Panc1 (cell line): ENCODE data around the gene SPEM1. TPM values are rescaled to one million over a fixed set of nuclear protein-coding genes. Genes with fewer than 3 reads are reported as not detected.

Experiments used
- ATAC-seq: fragments of 200-7000 bp; cut with Tn5 transposase; 2 replicates; pipeline ENCODE4 v1.9.1; 2020; ENCODE audit warnings: mild to moderate bottlenecking, moderate library complexity
- BruUV-seq: library from RNA; stranded (reverse); fragments of 400-500 nt; replicated peaks from 2 replicates; lab custom pipeline; 2021; lab: Mats Ljungman, UMichigan
- CTCF ChIA-PET: fragments of 300-600 bp; sonication (Branson Sonifier 250); formaldehyde crosslinking; loops from one replicate; lab custom pipeline; 2022; ENCODE audit warnings: antibody characterized with exemption; lab: Charles Lee
- POLR2A ChIA-PET: fragments of 300-600 bp; sonication (Branson Sonifier 250); formaldehyde crosslinking; loops from one replicate; lab custom pipeline; 2022; ENCODE audit warnings: antibody characterized with exemption; lab: Charles Lee
- DNase-seq: peaks from one replicate; pipeline ENCODE4 v3.0.0-alpha.2; 2010; ENCODE audit warnings: low read depth, low spot score
- H3K27ac ChIP-seq: 2 replicates; pipeline ENCODE4 v1.5.1; 2011; ENCODE audit warnings: mild to moderate bottlenecking, low read length, inconsistent platforms
- H3K27me3 ChIP-seq: fragments of 200-500 bp; sonication (Bioruptor generic); 2 replicates; pipeline ENCODE4 v1.6.0; 2014; ENCODE audit warnings: low read length, inconsistent platforms; ENCODE audit not compliant: control insufficient read depth, insufficient read depth
- H3K36me3 ChIP-seq: fragments of 200-500 bp; sonication (Bioruptor generic); 2 replicates; pipeline ENCODE4 v1.5.1; 2014; ENCODE audit warnings: inconsistent platforms, mild to moderate bottlenecking, low read length, moderate library complexity; ENCODE audit not compliant: control insufficient read depth, insufficient read depth
- H3K4me1 ChIP-seq: 2 replicates; pipeline ENCODE4 v1.5.1; 2011; ENCODE audit warnings: inconsistent platforms, mild to moderate bottlenecking, low read length, moderate library complexity; ENCODE audit not compliant: control insufficient read depth, insufficient read depth
- H3K4me3 ChIP-seq, 2 experiments: 2 replicates each; pipeline ENCODE4 v1.5.1; 2011 to 2012; ENCODE audit warnings: low read depth in 2 of 2, low read length in 2 of 2, mild to moderate bottlenecking in 2 of 2, inconsistent platforms in 1 of 2, moderate library complexity in 1 of 2
- H3K9me3 ChIP-seq: fragments of 200-500 bp; sonication (Bioruptor generic); 2 replicates; pipeline ENCODE4 v1.5.1; 2014; ENCODE audit warnings: low read depth, mild to moderate bottlenecking, inconsistent platforms, low read length, moderate library complexity; ENCODE audit not compliant: control insufficient read depth, insufficient read depth
- CTCF ChIP-seq: fragments of 450-650 bp; IDR thresholded peaks from 2 replicates; pipeline ENCODE4 v1.5.1; 2017; ENCODE audit warnings: mild to moderate bottlenecking
- POLR2AphosphoS5 ChIP-seq: IDR thresholded peaks from 2 replicates; pipeline ENCODE4 v1.6.1; 2012; ENCODE audit warnings: mild to moderate bottlenecking, low read depth, low read length, moderate library complexity
- REST ChIP-seq, 2 experiments: IDR thresholded peaks; 2 replicates each; pipeline ENCODE4 v1.6.1; 2011 to 2012; ENCODE audit warnings: low read depth in 2 of 2, control low read depth in 1 of 2, low read length in 1 of 2, mild to moderate bottlenecking in 1 of 2, moderate library complexity in 1 of 2; ENCODE audit not compliant: insufficient read depth in 1 of 2
- SIN3A ChIP-seq: IDR thresholded peaks from 2 replicates; pipeline ENCODE4 v1.6.1; 2012; ENCODE audit warnings: low read depth, mild to moderate bottlenecking, low read length, moderate library complexity, borderline replicate concordance; ENCODE audit not compliant: insufficient read depth
- TCF7L2 ChIP-seq: IDR thresholded peaks from 2 replicates; pipeline ENCODE4 v1.6.1; 2011; ENCODE audit warnings: mild to moderate bottlenecking, low read depth, low read length, inconsistent platforms
- in situ Hi-C: cut with HindIII; loops from 2 replicates; pipeline ENCODE4 v1.10.0; 2016; ENCODE audit warnings: low sequenced_read_pairs, low pct_unique_long_range_greater_than_20kb
- intact Hi-C: fragments of 100-400 bp; cut with micrococcal nuclease; formaldehyde crosslinking; loops from one replicate; pipeline ENCODE4 v1.10.0; 2022; ENCODE audit not compliant: unreplicated experiment
- total RNA-seq: library from RNA; stranded (reverse); gene quantifications from one replicate; pipeline ENCODE4 v1.2.1, GENCODE V29; 2021; ENCODE audit not compliant: unreplicated experiment

The SPEM1 gene
- total RNA-seq, 1 experiment from 2014 or later: not detected

GRCh38 chr17:7437950-7438614, 18.0 kb downstream of the SPEM1 start:
- ChIA-PET CTCF (no interaction called here), POLR2A (interaction anchor here (0.5 kb wide), 1 partner anchor 35 kb away, joined by 18 read pairs; no protein-coding TSS in a partner anchor)
- TF ChIP-seq REST (IDR thresholded peaks at IDR 0.05; ENCODE audit: insufficient read depth in 1 of 2, low read depth in 2 of 2, low read length in 1 of 2) (no peak), POLR2AphosphoS5 (no peak), CTCF (no peak), TCF7L2 (no peak), SIN3A (no peak)
- Histone ChIP-seq H3K4me1 (peaks cover 12% of the 10 kb centered on the region), H3K9me3 (no peaks in the 10 kb centered on the region), H3K36me3 (no peaks in the 10 kb centered on the region), H3K27ac (no peak overlapping the region), H3K4me3 (no peak overlapping the region), H3K27me3 (no peaks in the 10 kb centered on the region)
- DNase-seq (no peak), ATAC-seq (no peak)
- no TSS peak for BruUV-seq
- in situ Hi-C loops (no loop called here), intact Hi-C loops (loop anchor here (10.0 kb wide), 1 partner anchor 83 kb away; the partner anchor contains the start of genes KCTD11 and TMEM95)

GRCh38 chr17:7438656-7439460, 18.7 kb downstream of the SPEM1 start:
- ChIA-PET CTCF (no interaction called here), POLR2A (interaction anchor here (0.5 to 0.6 kb wide), 2 partner anchors 34 to 45 kb away, joined by 4 to 18 read pairs; partner anchors contain the start of gene POLR2A)
- Histone ChIP-seq H3K27ac (no peak overlapping the region), H3K4me3 (peak overlapping the region in 1 of 2 experiments; percentile 51; a peak in 1 of 4 replicates), H3K27me3 (no peaks in the 10 kb centered on the region), H3K4me1 (peaks cover 12% of the 10 kb centered on the region), H3K9me3 (no peaks in the 10 kb centered on the region), H3K36me3 (no peaks in the 10 kb centered on the region)
- TF ChIP-seq CTCF (no peak), POLR2AphosphoS5 (no peak), REST (IDR thresholded peaks at IDR 0.05; ENCODE audit: insufficient read depth in 1 of 2, low read depth in 2 of 2, low read length in 1 of 2) (no peak), TCF7L2 (no peak), SIN3A (no peak)
- BruUV-seq: no TSS peak
- no peak for DNase-seq
- intact Hi-C loops: loop anchor here (10.0 kb wide), 1 partner anchor 84 kb away; the partner anchor contains the start of genes KCTD11 and TMEM95
- no peak for ATAC-seq
- in situ Hi-C loops: no loop called here
